Glutamatergic neuron (in vitro differentiated cells): ENCODE data around the gene MAP2K2. TPM values are rescaled to one million over a fixed set of nuclear protein-coding genes. Genes with fewer than 3 reads are reported as not detected.

Experiments
- DNase-seq: peaks from one replicate; pipeline ENCODE4 v3.0.0; 2022
- H3K27ac Mint-ChIP-seq: one replicate; pipeline ENCODE4 v1.8.0; 2020; ENCODE audit warnings: mild to moderate bottlenecking, mixed read lengths, inconsistent platforms; ENCODE audit not compliant: unreplicated experiment
- H3K27me3 Mint-ChIP-seq: one replicate; pipeline ENCODE4 v1.8.0; 2020; ENCODE audit warnings: mild to moderate bottlenecking, moderate library complexity, mixed read lengths, inconsistent platforms; ENCODE audit not compliant: unreplicated experiment
- H3K36me3 Mint-ChIP-seq: one replicate; pipeline ENCODE4 v1.8.0; 2020; ENCODE audit warnings: mild to moderate bottlenecking, mixed read lengths, inconsistent platforms; ENCODE audit not compliant: unreplicated experiment
- H3K4me1 Mint-ChIP-seq: one replicate; pipeline ENCODE4 v1.8.0; 2020; ENCODE audit warnings: mild to moderate bottlenecking, low read depth, mixed read lengths, inconsistent platforms; ENCODE audit not compliant: unreplicated experiment
- H3K4me3 Mint-ChIP-seq: one replicate; pipeline ENCODE4 v1.8.0; 2020; ENCODE audit warnings: mild to moderate bottlenecking, mixed read lengths, inconsistent platforms; ENCODE audit not compliant: unreplicated experiment
- H3K9me3 Mint-ChIP-seq: one replicate; pipeline ENCODE4 v1.8.0; 2020; ENCODE audit warnings: mild to moderate bottlenecking, moderate library complexity, mixed read lengths, inconsistent platforms; ENCODE audit not compliant: unreplicated experiment
- total RNA-seq: library from RNA; stranded (reverse); fragmentation: NEBNext Ultra II Directional; extraction: Animal tissue kit (Norgen Biotek cat#: 25700); gene quantifications from one replicate; pipeline ENCODE4 v1.2.1, GENCODE V29; 2021; ENCODE audit not compliant: unreplicated experiment
- TF ChIP-seq, protein P1 (sequence below): fragments of 200-600 bp; sonication (generic); IDR thresholded peaks from one replicate; pipeline ENCODE4 v1.5.0; 2021; ENCODE audit not compliant: partially characterized antibody, unreplicated experiment

The MAP2K2 gene
- total RNA-seq, 1 donor from 2014 or later, result 148 TPM

DNA sequence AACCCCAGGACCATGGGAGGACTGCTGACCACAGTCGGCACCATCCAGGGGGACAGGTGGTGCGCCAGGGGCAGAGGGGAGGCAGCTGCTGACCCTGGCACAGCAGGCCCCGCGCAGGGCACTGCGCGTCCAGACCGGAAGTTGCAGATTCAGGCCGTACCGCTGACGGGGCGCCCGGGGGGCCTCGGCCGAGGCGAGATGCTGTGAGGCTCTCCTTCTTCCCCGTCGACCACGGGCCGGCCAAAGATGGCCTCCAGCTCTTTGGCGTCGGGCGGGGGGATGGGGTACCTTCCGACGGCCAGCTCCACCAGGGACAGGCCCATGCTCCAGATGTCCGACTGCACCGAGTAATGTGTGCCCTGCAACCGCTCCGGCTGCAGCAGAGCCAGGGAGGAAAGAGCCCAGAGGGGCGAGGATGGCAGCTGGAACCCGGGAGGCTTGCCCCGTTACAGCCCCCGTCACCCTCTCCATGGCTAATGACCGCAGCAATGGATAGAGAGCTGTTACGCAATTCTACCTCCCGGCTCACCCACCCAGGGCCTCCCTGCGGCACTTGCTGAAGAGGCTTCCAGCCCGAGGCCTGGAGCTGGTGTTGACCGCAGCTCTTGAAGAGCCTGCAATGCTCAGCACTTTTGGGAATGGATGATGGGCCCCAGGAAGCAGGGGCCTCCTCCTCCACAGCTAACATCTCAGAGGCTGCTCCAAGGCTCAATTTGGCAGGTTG lies 24.7 kb downstream of the MAP2K2 start:
- TF ChIP-seq, protein P1, sequence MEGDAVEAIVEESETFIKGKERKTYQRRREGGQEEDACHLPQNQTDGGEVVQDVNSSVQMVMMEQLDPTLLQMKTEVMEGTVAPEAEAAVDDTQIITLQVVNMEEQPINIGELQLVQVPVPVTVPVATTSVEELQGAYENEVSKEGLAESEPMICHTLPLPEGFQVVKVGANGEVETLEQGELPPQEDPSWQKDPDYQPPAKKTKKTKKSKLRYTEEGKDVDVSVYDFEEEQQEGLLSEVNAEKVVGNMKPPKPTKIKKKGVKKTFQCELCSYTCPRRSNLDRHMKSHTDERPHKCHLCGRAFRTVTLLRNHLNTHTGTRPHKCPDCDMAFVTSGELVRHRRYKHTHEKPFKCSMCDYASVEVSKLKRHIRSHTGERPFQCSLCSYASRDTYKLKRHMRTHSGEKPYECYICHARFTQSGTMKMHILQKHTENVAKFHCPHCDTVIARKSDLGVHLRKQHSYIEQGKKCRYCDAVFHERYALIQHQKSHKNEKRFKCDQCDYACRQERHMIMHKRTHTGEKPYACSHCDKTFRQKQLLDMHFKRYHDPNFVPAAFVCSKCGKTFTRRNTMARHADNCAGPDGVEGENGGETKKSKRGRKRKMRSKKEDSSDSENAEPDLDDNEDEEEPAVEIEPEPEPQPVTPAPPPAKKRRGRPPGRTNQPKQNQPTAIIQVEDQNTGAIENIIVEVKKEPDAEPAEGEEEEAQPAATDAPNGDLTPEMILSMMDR, result no peak
- no peaks in the 10 kb centered on the region for H3K36me3 Mint-ChIP-seq
- H3K27me3 Mint-ChIP-seq, result peaks cover 2% of the 10 kb centered on the region
- H3K4me1 Mint-ChIP-seq, result no peaks in the 10 kb centered on the region
- no peaks in the 10 kb centered on the region for H3K9me3 Mint-ChIP-seq
- DNase-seq, result no peak
- no peak overlapping the region for H3K4me3 Mint-ChIP-seq
- H3K27ac Mint-ChIP-seq, result no peak overlapping the region

GRCh38 chr19:4098493-4098892 lies 25.4 kb downstream of the MAP2K2 start:
- H3K27me3 Mint-ChIP-seq, result no peaks in the 10 kb centered on the region
- DNase-seq, result no peak
- no peaks in the 10 kb centered on the region for H3K4me1 Mint-ChIP-seq
- H3K36me3 Mint-ChIP-seq, result no peaks in the 10 kb centered on the region
- no peak overlapping the region for H3K27ac Mint-ChIP-seq
- H3K9me3 Mint-ChIP-seq, result peaks cover 2% of the 10 kb centered on the region
- TF ChIP-seq, protein P1, result no peak
- no peak overlapping the region for H3K4me3 Mint-ChIP-seq

- Mint-ChIP-seq H3K27ac (no peak overlapping the region), H3K4me1 (no peaks in the 10 kb centered on the region), H3K27me3 (no peaks in the 10 kb centered on the region), H3K4me3 (no peak overlapping the region), H3K9me3 (peaks cover 2% of the 10 kb centered on the region), H3K36me3 (no peaks in the 10 kb centered on the region)
- no peak for DNase-seq
- TF ChIP-seq, protein P1, result no peak
Observed at GRCh38 chr19:4097501-4097900, 26.4 kb downstream of the MAP2K2 start.

GRCh38 chr19:4096049-4096892 lies 27.7 kb downstream of the MAP2K2 start:
- TF ChIP-seq, protein P1, result no peak
- no peaks in the 10 kb centered on the region for H3K36me3 Mint-ChIP-seq
- no peak overlapping the region for H3K4me3 Mint-ChIP-seq
- no peak for DNase-seq
- peaks cover 2% of the 10 kb centered on the region for H3K9me3 Mint-ChIP-seq
- H3K27me3 Mint-ChIP-seq, result no peaks in the 10 kb centered on the region
- H3K27ac Mint-ChIP-seq, result no peak overlapping the region
- H3K4me1 Mint-ChIP-seq, result no peaks in the 10 kb centered on the region

DNA sequence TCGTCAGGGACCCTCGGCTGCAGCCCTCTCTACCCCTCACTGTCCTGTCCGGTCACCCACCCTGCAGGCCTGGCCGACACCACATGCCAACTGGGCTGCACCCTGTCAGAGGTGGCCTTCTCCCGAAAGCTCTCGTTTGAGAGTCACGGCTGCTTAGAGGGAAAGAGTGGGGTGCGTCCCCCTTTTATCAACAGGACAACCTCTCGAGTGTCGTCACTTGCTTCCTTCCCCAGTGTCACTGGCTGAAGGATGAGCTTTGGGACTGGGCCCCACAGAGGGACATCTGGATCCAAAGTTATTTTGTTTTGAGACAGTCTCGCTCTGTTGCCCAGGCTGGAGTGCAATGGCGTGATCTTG lies 28.5 kb downstream of the MAP2K2 start:
- Mint-ChIP-seq H3K4me1 (no peaks in the 10 kb centered on the region), H3K36me3 (no peaks in the 10 kb centered on the region), H3K4me3 (no peak overlapping the region), H3K27me3 (no peaks in the 10 kb centered on the region), H3K9me3 (peaks cover 2% of the 10 kb centered on the region), H3K27ac (no peak overlapping the region)
- TF ChIP-seq, protein P1, result no peak
- no peak for DNase-seq
